Measurements from ENCODE around the gene NBDY.

Gene NBDY

GRCh38 chrX:56757327-56757726 is 28.3 kb downstream of the NBDY start:
- ATAC-seq, result no peak
- TF ChIP-seq ZNF8 (CRISPR knock-in tag; IDR thresholded peaks at IDR 0.05) (no peak), BACH2 (CRISPR knock-in tag; IDR thresholded peaks at IDR 0.05; ENCODE audit: borderline replicate concordance) (no peak), ZNF565 (CRISPR knock-in tag; conservative IDR thresholded peaks at IDR 0.05; ENCODE audit: low read depth) (no peak), CSDC2 (CRISPR knock-in tag; IDR thresholded peaks at IDR 0.05) (no peak), ARNTL (CRISPR knock-in tag; IDR thresholded peaks at IDR 0.05; ENCODE audit: borderline replicate concordance, low read depth) (no peak)
- TF ChIP-seq, protein P1, sequence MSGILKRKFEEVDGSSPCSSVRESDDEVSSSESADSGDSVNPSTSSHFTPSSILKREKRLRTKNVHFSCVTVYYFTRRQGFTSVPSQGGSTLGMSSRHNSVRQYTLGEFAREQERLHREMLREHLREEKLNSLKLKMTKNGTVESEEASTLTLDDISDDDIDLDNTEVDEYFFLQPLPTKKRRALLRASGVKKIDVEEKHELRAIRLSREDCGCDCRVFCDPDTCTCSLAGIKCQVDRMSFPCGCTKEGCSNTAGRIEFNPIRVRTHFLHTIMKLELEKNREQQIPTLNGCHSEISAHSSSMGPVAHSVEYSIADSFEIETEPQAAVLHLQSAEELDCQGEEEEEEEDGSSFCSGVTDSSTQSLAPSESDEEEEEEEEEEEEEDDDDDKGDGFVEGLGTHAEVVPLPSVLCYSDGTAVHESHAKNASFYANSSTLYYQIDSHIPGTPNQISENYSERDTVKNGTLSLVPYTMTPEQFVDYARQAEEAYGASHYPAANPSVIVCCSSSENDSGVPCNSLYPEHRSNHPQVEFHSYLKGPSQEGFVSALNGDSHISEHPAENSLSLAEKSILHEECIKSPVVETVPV (CRISPR knock-in tag; IDR thresholded peaks at IDR 0.05), result no peak

- TF ChIP-seq ZFP30 (CRISPR knock-in tag; IDR thresholded peaks at IDR 0.05) (no peak), OSR1 (CRISPR knock-in tag; IDR thresholded peaks at IDR 0.05) (no peak), ZFP3 (CRISPR knock-in tag; IDR thresholded peaks at IDR 0.05) (no peak), ZNF8 (CRISPR knock-in tag; IDR thresholded peaks at IDR 0.05) (no peak), ZNF565 (CRISPR knock-in tag; conservative IDR thresholded peaks at IDR 0.05; ENCODE audit: low read depth) (no peak), BACH2 (CRISPR knock-in tag; IDR thresholded peaks at IDR 0.05; ENCODE audit: borderline replicate concordance) (no peak), GLIS3 (CRISPR knock-in tag; IDR thresholded peaks at IDR 0.05) (no peak), RARB (CRISPR knock-in tag; IDR thresholded peaks at IDR 0.05) (no peak), CSDC2 (CRISPR knock-in tag; IDR thresholded peaks at IDR 0.05) (no peak), ZNF70 (CRISPR knock-in tag; IDR thresholded peaks at IDR 0.05) (no peak), PPARA (CRISPR knock-in tag; IDR thresholded peaks at IDR 0.05; ENCODE audit: borderline replicate concordance) (no peak), TCF4 (CRISPR knock-in tag; IDR thresholded peaks at IDR 0.05; ENCODE audit: borderline replicate concordance) (no peak), TOX (CRISPR knock-in tag; IDR thresholded peaks at IDR 0.05; ENCODE audit: borderline replicate concordance) (no peak), ARNTL (CRISPR knock-in tag; IDR thresholded peaks at IDR 0.05; ENCODE audit: borderline replicate concordance, low read depth) (no peak), ESRRG (CRISPR knock-in tag; IDR thresholded peaks at IDR 0.05) (no peak)
- TF ChIP-seq, protein P2, sequence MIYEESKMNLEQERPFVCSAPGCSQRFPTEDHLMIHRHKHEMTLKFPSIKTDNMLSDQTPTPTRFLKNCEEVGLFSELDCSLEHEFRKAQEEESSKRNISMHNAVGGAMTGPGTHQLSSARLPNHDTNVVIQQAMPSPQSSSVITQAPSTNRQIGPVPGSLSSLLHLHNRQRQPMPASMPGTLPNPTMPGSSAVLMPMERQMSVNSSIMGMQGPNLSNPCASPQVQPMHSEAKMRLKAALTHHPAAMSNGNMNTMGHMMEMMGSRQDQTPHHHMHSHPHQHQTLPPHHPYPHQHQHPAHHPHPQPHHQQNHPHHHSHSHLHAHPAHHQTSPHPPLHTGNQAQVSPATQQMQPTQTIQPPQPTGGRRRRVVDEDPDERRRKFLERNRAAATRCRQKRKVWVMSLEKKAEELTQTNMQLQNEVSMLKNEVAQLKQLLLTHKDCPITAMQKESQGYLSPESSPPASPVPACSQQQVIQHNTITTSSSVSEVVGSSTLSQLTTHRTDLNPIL (CRISPR knock-in tag; IDR thresholded peaks at IDR 0.05; ENCODE audit: low read depth), result no peak
- TF ChIP-seq, protein P3, sequence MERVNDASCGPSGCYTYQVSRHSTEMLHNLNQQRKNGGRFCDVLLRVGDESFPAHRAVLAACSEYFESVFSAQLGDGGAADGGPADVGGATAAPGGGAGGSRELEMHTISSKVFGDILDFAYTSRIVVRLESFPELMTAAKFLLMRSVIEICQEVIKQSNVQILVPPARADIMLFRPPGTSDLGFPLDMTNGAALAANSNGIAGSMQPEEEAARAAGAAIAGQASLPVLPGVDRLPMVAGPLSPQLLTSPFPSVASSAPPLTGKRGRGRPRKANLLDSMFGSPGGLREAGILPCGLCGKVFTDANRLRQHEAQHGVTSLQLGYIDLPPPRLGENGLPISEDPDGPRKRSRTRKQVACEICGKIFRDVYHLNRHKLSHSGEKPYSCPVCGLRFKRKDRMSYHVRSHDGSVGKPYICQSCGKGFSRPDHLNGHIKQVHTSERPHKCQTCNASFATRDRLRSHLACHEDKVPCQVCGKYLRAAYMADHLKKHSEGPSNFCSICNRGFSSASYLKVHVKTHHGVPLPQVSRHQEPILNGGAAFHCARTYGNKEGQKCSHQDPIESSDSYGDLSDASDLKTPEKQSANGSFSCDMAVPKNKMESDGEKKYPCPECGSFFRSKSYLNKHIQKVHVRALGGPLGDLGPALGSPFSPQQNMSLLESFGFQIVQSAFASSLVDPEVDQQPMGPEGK (CRISPR knock-in tag; IDR thresholded peaks at IDR 0.05; ENCODE audit: borderline replicate concordance), result no peak
- TF ChIP-seq, protein P4, sequence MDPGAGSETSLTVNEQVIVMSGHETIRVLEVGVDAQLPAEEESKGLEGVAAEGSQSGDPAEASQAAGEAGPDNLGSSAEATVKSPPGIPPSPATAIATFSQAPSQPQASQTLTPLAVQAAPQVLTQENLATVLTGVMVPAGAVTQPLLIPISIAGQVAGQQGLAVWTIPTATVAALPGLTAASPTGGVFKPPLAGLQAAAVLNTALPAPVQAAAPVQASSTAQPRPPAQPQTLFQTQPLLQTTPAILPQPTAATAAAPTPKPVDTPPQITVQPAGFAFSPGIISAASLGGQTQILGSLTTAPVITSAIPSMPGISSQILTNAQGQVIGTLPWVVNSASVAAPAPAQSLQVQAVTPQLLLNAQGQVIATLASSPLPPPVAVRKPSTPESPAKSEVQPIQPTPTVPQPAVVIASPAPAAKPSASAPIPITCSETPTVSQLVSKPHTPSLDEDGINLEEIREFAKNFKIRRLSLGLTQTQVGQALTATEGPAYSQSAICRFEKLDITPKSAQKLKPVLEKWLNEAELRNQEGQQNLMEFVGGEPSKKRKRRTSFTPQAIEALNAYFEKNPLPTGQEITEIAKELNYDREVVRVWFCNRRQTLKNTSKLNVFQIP (CRISPR knock-in tag; IDR thresholded peaks at IDR 0.05; ENCODE audit: borderline replicate concordance, low read depth), result no peak
- TF ChIP-seq, protein P5, sequence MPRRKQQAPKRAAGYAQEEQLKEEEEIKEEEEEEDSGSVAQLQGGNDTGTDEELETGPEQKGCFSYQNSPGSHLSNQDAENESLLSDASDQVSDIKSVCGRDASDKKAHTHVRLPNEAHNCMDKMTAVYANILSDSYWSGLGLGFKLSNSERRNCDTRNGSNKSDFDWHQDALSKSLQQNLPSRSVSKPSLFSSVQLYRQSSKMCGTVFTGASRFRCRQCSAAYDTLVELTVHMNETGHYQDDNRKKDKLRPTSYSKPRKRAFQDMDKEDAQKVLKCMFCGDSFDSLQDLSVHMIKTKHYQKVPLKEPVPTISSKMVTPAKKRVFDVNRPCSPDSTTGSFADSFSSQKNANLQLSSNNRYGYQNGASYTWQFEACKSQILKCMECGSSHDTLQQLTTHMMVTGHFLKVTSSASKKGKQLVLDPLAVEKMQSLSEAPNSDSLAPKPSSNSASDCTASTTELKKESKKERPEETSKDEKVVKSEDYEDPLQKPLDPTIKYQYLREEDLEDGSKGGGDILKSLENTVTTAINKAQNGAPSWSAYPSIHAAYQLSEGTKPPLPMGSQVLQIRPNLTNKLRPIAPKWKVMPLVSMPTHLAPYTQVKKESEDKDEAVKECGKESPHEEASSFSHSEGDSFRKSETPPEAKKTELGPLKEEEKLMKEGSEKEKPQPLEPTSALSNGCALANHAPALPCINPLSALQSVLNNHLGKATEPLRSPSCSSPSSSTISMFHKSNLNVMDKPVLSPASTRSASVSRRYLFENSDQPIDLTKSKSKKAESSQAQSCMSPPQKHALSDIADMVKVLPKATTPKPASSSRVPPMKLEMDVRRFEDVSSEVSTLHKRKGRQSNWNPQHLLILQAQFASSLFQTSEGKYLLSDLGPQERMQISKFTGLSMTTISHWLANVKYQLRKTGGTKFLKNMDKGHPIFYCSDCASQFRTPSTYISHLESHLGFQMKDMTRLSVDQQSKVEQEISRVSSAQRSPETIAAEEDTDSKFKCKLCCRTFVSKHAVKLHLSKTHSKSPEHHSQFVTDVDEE (CRISPR knock-in tag; IDR thresholded peaks at IDR 0.05), result no peak
- no peak for ATAC-seq
Measured at GRCh38 chrX:56758456-56758855, 29.4 kb downstream of the NBDY start.

- no peak for ATAC-seq
- TF ChIP-seq ZNF8 (CRISPR knock-in tag; IDR thresholded peaks at IDR 0.05) (no peak), CSDC2 (CRISPR knock-in tag; IDR thresholded peaks at IDR 0.05) (no peak), ZNF70 (CRISPR knock-in tag; IDR thresholded peaks at IDR 0.05) (no peak), GLIS3 (CRISPR knock-in tag; IDR thresholded peaks at IDR 0.05) (no peak), ZFP3 (CRISPR knock-in tag; IDR thresholded peaks at IDR 0.05) (no peak), ZNF565 (CRISPR knock-in tag; conservative IDR thresholded peaks at IDR 0.05; ENCODE audit: low read depth) (no peak)
- TF ChIP-seq, protein P4 (CRISPR knock-in tag; IDR thresholded peaks at IDR 0.05; ENCODE audit: borderline replicate concordance, low read depth), result no peak
- TF ChIP-seq, protein P3 (CRISPR knock-in tag; IDR thresholded peaks at IDR 0.05; ENCODE audit: borderline replicate concordance), result no peak
- TF ChIP-seq, protein P1 (CRISPR knock-in tag; IDR thresholded peaks at IDR 0.05), result no peak
Measured at GRCh38 chrX:56759736-56760409, 30.8 kb downstream of the NBDY start.
